ENCODE results near the gene TYROBP.
"Not testable (repeated sequence)": the region's sequence is repeated elsewhere in the genome, so short reads cannot be mapped to it uniquely, and the experiment has no call there.

TYROBP gene

DNA sequence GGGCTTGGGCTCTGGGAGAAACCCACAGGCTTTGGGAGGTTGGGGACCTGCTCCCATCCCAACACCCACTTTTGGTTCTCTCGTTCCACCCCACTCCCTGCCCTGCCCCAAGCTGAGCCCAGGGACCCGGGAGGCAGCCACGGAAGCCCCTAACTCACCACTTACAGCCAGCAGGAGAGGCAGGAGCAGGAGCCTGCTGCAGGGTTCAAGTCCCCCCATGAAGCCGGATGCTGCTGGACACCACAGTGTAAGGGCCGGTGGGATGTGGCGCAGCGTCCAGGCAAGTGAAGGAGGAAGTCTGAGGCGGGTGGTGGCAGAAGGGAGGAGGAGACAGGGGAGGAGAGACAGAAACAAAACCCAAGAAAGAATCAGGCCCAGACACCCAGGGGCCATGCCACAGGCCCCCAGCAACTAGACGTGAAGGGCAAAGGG lies at the start of gene TYROBP:
Gene TYROBP (minus strand): TSS at position 286 of the 432 bp plus-strand sequence. CDS start 67 bp downstream, at position 219.
- DNase-seq: no peak

- DNase-seq: not testable (repeated sequence)
Observed at GRCh38 chr19:35957411-35957810, 49.3 kb upstream of the TYROBP start.

DNA sequence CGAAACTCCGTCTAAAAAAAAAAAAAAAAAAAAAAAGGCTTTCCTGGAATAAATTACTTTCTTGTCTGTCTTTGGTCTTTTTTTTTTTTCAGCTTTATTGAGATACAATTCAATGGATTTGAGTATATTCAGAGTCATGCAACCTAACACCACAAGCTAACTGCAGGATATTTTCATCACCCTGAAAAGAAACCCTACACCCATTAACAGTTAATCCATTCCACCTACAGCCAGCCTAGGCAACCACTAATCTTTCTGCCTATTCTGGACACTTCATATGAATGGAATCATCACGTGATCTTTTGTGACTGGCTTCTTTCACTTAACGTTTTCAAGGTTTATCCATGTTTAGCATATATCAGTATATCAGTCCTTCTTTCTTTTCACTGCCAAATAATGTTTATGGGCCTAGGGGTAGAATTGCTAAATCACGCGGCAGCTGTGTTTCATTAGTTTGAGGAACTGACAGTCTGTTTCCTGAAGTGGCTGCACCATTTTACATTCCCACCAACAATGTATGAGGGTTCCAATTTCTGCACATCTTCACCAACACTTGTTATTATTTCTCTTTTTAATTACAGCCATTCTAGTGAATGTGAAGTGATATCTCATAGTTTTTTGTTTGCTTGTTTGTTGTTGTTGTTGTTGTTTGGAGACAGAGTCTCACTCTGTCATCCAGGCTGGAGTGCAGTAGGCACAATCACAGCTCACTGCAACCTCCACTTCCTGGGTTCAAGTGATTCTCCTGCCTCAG lies 48.0 kb upstream of the TYROBP start:
- DNase-seq: no peak

GRCh38 chr19:35949131-35949530 lies 41.0 kb upstream of the TYROBP start:
- no peak for DNase-seq

DNA sequence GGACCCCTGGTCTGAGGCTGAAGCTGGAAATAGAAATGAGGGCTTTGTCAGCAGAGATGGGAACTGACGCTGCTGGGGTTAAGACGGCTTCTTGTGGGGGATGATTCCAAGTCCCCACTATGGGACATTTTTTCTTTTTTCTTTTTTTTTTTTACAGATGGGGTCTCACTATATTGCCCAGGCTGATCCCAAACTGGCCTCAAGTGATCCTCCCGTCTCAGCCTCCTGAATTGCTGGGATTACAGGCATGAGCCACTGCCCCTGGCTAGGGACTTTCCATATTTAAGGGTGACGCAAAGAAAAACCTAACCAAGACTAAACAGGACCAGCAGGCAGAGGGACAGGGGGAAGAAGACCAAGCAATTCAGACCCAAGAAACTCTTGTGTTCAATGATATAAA lies 38.1 kb upstream of the TYROBP start:
- no peak for DNase-seq

DNA sequence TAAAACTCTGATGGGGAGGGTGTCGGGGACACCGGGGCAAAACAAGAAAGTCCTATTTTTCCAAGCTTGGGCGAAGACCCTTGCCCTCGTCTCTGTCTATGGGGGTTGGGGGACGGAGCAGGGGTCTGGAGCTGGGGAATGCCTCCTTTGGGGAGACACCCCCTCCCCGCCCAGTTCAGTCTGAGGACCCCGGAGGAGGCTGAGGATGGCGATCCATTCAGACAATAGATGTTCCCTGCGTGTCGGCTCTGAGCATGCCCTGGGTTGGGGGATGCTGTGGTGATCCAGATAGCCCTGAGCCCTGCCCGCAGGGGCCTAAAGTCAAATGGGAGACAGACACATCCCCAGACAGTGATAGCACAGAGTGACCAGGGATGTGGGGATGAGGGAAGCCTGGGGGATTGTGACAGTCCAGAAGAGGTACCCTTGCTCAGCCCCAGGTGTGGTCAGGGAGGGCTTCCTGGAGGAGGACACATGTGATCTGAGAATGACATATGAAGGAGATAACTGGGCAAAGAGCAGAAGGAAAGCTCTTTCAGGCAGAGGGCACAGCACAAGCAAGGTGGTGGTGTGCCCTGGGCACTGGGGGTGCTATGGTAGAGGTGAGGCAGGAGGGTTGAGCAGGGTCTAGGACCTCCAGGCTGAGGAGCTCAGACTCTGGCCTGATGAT lies 37.2 kb upstream of the TYROBP start:
- DNase-seq: no peak

- no peak for DNase-seq
Observed at GRCh38 chr19:35944556-35944955, 36.5 kb upstream of the TYROBP start.

GRCh38 chr19:35943321-35944301 lies 35.5 kb upstream of the TYROBP start:
- DNase-seq: no peak

DNA sequence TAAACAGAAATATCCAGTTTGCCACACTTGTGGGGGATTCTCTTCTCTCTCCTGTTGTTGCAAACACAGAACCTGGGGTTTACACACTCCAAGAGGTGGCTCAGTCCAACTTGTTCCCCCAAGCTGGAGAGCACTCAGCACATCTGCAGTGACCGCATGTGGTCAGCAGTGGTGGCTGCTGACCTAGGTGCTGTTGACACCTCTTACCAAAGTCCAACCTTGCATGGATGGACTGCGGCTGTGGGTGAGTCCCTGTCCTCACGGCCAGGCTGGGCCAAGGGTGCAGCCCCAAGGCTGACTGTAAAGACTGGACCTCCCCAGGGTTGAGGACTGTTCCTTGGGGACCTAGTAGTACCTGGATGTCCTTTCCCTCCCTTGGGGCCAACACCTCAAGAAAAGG lies 34.1 kb upstream of the TYROBP start:
- DNase-seq: no peak

DNA sequence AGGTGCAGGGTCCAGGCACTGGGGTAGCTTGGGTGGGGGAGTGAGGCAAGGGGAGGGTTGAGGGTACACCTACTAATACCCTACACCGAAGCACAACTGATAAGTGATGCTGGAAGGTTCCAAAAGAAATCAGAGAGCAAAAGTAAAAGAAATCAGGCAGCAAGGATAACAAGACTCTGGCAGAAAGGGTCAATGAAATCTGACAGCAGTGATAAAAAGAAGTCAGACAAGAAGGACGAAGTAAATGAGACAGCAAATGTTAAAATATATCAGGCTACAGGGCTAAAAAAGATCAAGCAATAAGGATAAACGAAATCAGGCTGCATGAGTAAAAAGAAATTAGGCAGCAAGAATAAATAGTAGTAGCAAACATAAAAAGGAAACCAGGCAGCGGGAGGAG lies 32.7 kb upstream of the TYROBP start:
- no peak for DNase-seq

DNA sequence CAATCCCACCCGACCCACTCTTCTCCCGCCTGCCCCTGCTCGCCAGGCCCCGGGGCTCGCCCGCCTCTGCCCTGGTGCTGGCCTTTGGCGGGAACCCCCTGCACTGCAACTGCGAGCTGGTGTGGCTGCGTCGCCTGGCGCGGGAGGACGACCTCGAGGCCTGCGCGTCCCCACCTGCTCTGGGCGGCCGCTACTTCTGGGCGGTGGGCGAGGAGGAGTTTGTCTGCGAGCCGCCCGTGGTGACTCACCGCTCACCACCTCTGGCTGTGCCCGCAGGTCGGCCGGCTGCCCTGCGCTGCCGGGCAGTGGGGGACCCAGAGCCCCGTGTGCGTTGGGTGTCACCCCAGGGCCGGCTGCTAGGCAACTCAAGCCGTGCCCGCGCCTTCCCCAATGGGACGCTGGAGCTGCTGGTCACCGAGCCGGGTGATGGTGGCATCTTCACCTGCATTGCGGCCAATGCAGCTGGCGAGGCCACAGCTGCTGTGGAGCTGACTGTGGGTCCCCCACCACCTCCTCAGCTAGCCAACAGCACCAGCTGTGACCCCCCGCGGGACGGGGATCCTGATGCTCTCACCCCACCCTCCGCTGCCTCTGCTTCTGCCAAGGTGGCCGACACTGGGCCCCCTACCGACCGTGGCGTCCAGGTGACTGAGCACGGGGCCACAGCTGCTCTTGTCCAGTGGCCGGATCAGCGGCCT lies 32.1 kb upstream of the TYROBP start:
- no peak for DNase-seq

DNA sequence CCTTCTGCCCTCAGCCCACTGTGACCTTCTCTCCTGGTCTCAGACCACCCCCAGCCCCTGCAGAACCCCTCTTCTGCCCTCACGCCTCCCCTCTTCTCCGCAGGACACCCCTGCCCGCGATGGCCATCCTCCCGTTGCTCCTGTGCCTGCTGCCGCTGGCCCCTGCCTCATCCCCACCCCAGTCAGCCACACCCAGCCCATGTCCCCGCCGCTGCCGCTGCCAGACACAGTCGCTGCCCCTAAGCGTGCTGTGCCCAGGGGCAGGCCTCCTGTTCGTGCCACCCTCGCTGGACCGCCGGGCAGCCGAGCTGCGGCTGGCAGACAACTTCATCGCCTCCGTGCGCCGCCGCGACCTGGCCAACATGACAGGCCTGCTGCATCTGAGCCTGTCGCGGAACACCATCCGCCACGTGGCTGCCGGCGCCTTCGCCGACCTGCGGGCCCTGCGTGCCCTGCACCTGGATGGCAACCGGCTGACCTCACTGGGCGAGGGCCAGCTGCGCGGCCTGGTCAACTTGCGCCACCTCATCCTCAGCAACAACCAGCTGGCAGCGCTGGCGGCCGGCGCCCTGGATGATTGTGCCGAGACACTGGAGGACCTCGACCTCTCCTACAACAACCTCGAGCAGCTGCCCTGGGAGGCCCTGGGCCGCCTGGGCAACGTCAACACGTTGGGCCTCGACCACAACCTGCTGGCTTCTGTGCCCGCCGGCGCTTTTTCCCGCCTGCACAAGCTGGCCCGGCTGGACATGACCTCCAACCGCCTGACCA lies 31.4 kb upstream of the TYROBP start:
- DNase-seq: no peak

DNA sequence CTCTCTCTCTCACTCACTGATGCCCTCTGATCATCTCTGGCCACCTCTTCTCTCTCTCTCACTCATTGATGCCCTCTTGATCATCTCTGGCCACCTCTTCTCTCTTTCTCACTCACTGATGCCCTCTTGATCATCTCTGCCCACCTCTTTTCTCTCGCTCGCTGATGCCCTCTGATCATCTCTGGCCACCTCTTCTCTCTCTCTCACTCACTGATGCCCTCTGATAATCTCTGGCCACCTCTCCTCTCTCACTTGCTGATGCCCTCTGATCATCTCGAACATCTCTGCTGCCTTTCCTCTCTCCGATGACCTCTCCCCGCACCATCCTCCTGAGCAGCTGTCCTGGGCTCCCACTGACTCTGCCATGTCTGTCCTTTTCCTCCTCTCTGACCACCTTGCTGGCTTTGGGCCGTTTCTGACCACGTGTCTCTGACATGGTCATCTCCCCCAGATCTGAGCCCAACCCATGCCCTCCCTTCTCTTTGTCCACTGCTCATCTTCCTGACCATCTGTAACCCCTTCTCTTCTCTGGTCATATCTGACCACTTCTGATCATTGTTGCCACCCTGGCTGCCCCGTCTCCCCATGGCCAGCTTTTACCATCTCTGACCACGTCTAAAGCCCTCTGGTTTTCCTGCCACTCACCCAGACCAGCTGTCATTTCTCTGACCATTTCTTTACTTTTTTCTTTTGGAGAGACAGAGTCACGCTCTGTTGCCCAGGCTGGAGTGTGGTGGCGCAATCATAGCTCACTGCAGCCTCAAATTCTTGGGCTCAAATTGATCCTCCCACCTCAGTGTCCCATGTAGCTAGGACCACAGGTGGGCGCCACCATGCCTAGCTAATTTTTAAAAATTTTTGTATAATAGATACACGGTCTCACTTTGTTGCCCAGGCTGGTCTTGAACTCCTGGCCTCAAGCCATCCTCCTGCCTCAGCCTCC lies 30.5 kb upstream of the TYROBP start:
- no peak for DNase-seq

DNA sequence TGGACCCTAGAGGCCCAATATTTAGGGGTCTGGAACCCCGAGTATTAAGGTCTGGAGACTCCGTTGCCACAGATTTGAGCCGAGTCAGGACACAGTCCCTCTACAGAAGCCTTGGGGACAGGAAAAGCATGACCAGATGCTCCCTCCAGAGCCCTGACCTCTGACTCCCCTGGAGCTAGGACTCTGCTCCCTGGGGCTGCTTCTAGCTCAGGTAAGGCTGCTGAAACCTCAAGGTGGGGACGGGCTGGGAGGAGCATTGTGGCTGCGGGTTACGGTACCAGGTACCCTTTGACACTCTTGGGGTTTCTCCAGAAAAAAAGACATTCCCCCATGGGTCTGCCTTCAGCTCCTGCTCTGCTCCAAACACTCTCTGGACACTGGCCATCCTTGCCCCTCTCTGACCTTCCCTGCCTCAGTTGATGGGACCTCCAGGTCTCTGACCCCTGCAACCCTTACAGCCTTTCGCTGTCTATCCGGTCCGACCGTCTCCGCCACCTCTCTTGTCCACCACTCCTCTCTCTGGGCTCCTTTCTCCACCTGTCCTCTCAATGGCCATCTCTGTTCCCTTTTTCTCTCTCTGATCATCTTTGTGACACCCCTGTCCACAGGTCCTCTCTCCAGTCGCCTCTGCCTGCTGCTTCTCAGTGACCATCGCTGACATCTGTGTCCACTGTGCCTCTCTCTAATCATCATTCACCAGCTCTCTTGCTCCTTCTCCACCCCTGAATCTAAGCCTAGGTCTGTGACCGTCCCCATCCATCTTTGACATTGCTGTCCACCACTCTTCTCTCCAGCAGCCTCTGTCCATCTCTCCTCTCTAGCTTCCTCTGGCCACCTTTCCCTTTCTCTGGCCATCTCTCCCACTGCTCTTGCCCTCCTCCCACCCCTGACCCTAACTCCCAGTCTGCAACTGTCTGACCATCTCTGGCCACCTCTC lies 29.5 kb upstream of the TYROBP start:
- no peak for DNase-seq

GRCh38 chr19:35936738-35937268 lies 28.7 kb upstream of the TYROBP start:
- DNase-seq: no peak

DNA sequence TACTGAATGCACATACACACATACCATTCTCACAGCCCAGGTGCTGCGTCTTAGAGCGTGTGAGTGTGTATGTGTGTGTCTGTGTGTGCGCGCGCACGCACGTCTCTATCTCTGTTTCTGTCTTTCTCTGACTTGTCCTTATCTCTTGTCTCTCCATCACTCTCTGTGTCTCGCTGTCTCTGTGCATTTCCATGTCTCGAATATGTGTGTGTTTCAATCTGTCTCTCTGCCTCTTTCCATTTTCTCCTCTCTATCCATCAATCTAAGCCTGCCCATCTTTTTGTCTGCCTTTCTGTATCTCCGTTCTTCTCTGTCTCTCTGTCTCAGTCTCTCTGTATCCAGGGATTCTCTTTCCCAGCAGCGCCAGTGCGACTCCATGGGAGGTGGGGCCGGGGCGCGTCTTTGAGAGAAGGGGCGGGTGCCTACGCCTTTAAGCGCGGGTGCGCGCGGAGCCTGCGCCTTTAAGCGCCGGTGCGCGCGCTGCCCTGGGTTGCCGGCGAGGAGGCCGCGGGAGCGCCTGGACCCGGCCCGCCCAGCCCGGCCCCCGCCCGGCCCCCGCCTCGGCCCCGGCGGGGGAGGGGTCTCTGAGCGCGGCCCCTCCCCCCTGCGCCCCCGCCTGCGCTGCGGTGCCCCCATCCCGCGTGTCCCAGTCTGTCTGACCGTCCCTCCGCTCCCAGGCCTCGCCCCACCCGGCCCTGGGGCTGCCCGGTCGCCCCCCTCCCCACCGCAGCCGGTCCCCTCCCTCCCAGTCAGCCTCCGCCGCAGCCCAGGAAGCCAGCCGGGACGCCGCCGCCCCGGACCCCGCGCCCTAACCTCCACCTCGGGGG lies 28.0 kb upstream of the TYROBP start, which contains the start of gene LRFN3:
Gene LRFN3 (plus strand): TSS at position 464 of the 827 bp plus-strand sequence. CDS start 3,052 bp downstream, outside the sequence.
- DNase-seq: peak; percentile 58 to 65

- DNase-seq: no peak
Observed at GRCh38 chr19:35932291-35932936, 24.3 kb upstream of the TYROBP start.

GRCh38 chr19:35931874-35932202 lies 23.7 kb upstream of the TYROBP start:
- no peak for DNase-seq

Measured in stimulated activated CD4-positive, alpha-beta T cell treated with anti-CD3 and anti-CD28 coated beads, Interleukin-4, amount 100 ng/mL, for 4 hours (primary cell).